Prostate gland (tissue), 2 donors: Measurements from ENCODE around the gene LBHD2. TPM values are rescaled to one million over a fixed set of nuclear protein-coding genes. Genes with fewer than 3 reads are reported as not detected.

Experiments used
- DNase-seq: peaks from one replicate; pipeline ENCODE4 v3.0.0-alpha.2; 2019; ENCODE audit warnings: low spot score
- H3K27ac ChIP-seq, 2 donors: fragments of 200-600 bp; sonication (generic); 2 replicates each; pipeline ENCODE4 v1.5.1; 2017 to 2019
- H3K27me3 ChIP-seq: fragments of 200-600 bp; sonication (generic); replicated peaks from 2 replicates; pipeline ENCODE4 v1.5.1; 2019; ENCODE audit not compliant: insufficient read depth
- H3K36me3 ChIP-seq, 2 donors: fragments of 200-600 bp; sonication (generic); 1 replicate in 1 of 2; 2 replicates in 1 of 2; pipeline versions ENCODE4 v1.5.1 to v1.8.1; 2017 to 2019
- H3K4me1 ChIP-seq: fragments of 200-600 bp; sonication (generic); replicated peaks from 2 replicates; pipeline ENCODE4 v1.5.1; 2019
- H3K4me3 ChIP-seq, 2 donors: fragments of 200-600 bp; sonication (generic); 2 replicates each; pipeline ENCODE4 v1.5.1; 2017 to 2019
- H3K9me3 ChIP-seq: fragments of 200-600 bp; sonication (generic); 2 replicates; pipeline ENCODE4 v1.5.1; 2017
- POLR2A ChIP-seq: fragments of 450-650 bp; IDR thresholded peaks from one replicate; pipeline ENCODE4 v1.6.1; 2016; ENCODE audit warnings: antibody characterized with exemption, mild to moderate bottlenecking
- POLR2AphosphoS5 ChIP-seq: sonication (generic); formaldehyde crosslinking; IDR thresholded peaks from one replicate; pipeline ENCODE4 v1.6.1; 2017; ENCODE audit warnings: antibody characterized with exemption
- WGBS: methylation state at CpG from one replicate; pipeline ENCODE4 v1.1.5; 2018; 5-methylcytosine and 5-hydroxymethylcytosine counted together
- intact Hi-C: fragments of 100-400 bp; cut with DNase I; formaldehyde crosslinking; loops from one replicate; pipeline ENCODE4 v1.14.2; 2022
- total RNA-seq, 2 donors: library from RNA; depleted of rRNA; stranded (reverse); fragments of >200 nt; gene quantifications; one replicate each; pipeline ENCODE4 v1.1.0, GENCODE V29; 2016
- TF ChIP-seq, protein P1 (sequence below), 4 experiments: fragments of 200-600 bp in 2 of 4; fragments of 450-650 bp in 2 of 4; sonication (generic) in 2 of 4; IDR thresholded peaks; 1 replicate in 3 of 4; 2 replicates in 1 of 4; pipeline ENCODE4 v1.5.1; 2016 to 2019; ENCODE audit warnings: antibody characterized with exemption in 4 of 4, mild to moderate bottlenecking in 2 of 4, moderate library complexity in 2 of 4

LBHD2 gene
- total RNA-seq, 2 donors from 2014 or later, result 3.3 TPM; not detected in 1

DNA sequence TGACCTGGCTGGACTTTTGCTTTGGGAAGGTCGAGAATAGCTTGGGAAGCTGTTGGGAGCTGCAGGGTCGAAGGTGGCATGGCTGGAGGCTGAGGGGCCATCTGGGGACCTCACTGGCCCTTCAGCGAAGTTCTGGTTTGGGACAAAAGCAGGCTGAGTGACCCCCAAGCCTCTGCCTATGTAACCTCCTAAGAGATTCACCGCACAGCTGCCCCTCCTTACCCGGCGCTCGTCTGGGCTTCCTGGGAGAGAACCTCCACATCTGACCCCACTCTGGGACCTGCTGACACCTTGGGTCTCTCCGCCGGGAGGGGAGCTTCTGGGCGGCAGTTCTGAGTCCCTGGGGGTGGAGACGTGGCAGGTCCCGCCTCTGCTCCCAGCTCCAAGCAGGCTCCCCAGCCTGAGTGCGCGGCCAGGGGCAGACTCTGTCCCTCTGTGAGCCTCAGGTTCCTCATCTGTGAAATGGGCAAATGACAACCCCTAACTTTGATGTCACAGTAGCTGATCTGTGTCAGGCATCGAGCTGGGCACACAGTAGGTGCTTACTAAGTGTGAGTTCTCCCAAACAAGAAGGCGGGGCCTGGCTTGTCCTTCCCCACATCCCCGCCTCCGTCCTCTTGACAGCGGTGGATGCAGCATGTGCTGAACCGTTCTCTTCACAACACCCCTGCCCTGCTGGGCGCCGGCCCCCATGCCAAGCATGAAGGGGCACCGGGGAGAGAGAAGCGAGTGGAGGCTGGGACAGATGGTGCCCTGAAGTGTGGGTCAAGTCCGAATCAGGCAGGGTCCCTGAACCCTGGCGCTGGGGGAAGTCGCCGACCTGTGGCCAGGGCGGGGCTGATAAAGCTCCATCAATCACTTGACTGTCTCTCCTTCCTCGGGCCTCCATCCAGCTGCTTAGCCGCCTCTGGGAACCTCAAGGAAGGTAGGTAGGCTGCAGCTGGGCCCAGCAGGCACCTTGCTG is 14.3 kb downstream of the LBHD2 start:
- no peak for TF ChIP-seq POLR2AphosphoS5
- TF ChIP-seq, protein P1, sequence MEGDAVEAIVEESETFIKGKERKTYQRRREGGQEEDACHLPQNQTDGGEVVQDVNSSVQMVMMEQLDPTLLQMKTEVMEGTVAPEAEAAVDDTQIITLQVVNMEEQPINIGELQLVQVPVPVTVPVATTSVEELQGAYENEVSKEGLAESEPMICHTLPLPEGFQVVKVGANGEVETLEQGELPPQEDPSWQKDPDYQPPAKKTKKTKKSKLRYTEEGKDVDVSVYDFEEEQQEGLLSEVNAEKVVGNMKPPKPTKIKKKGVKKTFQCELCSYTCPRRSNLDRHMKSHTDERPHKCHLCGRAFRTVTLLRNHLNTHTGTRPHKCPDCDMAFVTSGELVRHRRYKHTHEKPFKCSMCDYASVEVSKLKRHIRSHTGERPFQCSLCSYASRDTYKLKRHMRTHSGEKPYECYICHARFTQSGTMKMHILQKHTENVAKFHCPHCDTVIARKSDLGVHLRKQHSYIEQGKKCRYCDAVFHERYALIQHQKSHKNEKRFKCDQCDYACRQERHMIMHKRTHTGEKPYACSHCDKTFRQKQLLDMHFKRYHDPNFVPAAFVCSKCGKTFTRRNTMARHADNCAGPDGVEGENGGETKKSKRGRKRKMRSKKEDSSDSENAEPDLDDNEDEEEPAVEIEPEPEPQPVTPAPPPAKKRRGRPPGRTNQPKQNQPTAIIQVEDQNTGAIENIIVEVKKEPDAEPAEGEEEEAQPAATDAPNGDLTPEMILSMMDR (IDR thresholded peaks at IDR 0.05), result no peak
- TF ChIP-seq POLR2A, result no peak
- Histone ChIP-seq H3K27me3 (peaks cover 21% of the 10 kb centered on the region), H3K4me1 (no peaks in the 10 kb centered on the region), H3K27ac (no peak overlapping the region), H3K4me3 (no peak overlapping the region), H3K36me3 (no peaks in the 10 kb centered on the region), H3K9me3 (no peaks in the 10 kb centered on the region)
- intact Hi-C loops, result no loop called here
- 80% methylated on average over 20 of the region's 31 CpGs for WGBS
- DNase-seq, result no peak

DNA sequence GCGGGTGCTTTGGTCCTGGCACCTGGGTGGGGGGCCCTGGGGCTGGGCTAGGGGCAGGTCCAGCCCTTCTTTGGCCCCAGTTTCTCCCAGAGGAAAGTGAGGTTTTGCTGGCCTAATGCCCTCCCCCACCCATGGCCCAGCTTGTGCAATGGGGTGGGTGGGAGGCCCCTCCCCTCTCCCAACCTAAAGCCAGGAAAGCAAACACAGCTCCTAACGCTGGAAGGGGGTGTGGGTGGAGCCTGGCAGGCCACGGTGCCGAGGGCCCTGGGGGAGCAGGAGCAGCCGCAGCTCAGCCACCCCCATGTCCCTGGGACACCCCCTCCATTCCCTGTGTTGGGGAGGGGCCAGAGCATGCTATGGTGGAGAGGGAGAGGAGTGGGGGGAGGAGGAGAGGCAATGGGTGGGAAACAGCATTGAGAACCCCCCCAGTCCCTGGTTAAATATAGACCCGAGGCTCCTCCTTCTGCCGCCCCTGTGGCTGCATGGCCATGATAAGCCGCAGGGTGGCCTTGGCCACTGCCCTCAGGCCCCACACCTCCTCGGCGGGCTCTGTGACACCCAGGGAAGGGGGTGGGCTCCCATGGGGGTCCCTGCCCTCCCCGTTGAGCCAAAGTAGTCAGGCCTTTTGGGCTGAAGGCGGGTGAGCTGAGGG is 15.2 kb downstream of the LBHD2 start:
- Histone ChIP-seq H3K4me3 (no peak overlapping the region), H3K27me3 (peaks cover 26% of the 10 kb centered on the region), H3K9me3 (no peaks in the 10 kb centered on the region), H3K36me3 (no peaks in the 10 kb centered on the region), H3K27ac (no peak overlapping the region), H3K4me1 (no peaks in the 10 kb centered on the region)
- no peak for DNase-seq
- intact Hi-C loops, result no loop called here
- WGBS, result 66% methylated on average over 11 of the region's 12 CpGs
- TF ChIP-seq, protein P1 (IDR thresholded peaks at IDR 0.05), result no peak

DNA sequence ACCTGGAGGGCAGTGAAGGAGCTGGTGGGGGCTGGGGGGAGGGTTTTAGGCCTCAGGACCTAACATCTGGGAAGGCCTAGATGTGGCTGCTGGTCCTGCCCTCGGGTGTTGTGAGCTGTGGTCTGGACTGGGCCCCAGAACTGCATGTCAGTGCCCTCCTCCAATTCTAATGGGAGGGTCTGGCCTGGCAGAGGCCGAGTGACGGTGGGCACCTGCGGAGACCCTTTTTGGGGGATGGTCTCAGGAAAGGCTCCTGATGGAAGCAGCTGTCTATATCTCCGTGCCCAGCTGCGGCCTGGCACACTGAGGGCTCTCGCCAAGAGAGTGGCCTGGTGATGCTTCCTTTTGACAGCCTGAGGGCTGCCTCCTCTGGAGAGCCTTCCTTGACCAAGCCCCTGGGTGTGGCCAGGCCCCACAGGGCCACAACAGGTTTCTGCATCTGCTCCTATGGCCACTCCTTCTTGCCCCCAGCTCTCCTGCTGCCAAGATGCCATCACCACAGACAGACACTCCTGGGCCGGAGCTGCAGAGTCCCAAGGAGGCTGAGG is 15.8 kb downstream of the LBHD2 start:
- intact Hi-C loops, result no loop called here
- Histone ChIP-seq H3K4me1 (peaks cover 3% of the 10 kb centered on the region), H3K9me3 (no peaks in the 10 kb centered on the region), H3K4me3 (no peak overlapping the region), H3K27ac (no peak overlapping the region), H3K36me3 (no peaks in the 10 kb centered on the region), H3K27me3 (peaks cover 28% of the 10 kb centered on the region)
- 76% methylated on average over 6 of the region's 8 CpGs for WGBS
- TF ChIP-seq POLR2A (no peak), POLR2AphosphoS5 (no peak)
- TF ChIP-seq, protein P1 (IDR thresholded peaks at IDR 0.05), result no peak
- DNase-seq, result no peak

DNA sequence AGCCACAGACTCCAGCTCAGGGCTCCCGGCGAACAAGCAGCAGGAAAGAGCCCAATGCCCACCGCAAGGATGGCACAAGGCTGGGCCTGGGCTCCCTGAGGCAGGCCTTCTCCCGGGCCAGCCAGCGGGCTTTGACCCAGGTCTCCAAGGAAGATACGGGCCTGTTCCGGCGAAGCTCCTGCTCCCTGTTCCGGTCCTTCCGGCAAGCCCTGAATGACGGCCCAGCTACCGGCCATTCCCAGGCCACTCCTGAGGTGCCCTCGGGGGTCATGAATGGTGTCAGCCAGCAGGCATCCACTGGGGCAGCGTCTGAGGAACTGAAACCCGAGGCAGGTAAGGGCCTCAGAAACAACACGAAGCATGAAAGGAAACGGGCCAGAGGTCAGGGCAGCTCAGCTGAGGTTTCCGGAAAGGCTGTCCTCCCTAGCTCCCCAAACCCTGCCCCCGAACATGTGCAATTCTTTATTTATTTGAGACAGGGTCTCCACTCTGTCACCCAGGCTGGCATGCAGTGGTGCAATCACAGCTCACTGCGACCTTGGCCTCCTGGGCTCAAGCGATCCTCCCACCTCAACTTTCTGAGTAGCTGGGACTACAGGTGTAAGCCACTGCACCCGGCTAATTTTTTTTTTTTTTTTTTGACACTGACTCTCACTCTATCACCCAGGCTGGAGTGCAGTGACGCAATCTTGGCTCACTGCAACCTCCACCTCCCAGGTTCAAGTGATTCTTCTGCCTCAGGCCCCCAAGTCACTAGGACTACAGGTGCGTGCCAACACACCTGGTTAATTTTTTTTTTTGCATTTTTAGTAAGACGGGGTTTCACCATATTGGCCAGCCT is 16.5 kb downstream of the LBHD2 start:
- intact Hi-C loops, result no loop called here
- no peak for DNase-seq
- TF ChIP-seq POLR2A, result no peak
- no peak for TF ChIP-seq POLR2AphosphoS5
- TF ChIP-seq, protein P1 (IDR thresholded peaks at IDR 0.05), result no peak
- Histone ChIP-seq H3K4me3 (no peak overlapping the region), H3K4me1 (peaks cover 4% of the 10 kb centered on the region), H3K27me3 (peaks cover 28% of the 10 kb centered on the region), H3K9me3 (no peaks in the 10 kb centered on the region), H3K27ac (no peak overlapping the region), H3K36me3 (no peaks in the 10 kb centered on the region)
- 83% methylated on average over 25 of the region's 25 CpGs for WGBS
